ENCODE data around the gene HDAC4.

Gene HDAC4

DNA sequence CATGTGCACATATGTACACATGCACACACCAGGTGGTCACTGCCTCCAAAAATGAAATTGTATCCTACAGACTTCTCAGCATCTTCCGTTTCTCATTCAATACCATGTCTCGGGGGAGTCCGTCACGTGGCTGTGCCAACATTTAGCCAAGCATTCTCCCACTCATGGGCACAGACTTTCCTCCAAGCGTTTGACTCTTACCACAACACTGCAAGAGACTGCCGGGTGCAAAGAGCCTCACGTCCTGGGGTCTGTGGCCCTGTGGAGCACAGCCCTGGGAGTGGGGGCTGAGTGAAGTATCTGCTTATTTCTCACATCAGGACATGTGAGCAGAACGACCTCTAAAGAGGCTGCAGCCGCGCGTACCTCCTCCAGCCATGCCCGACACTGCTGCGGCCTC lies 28.0 kb downstream of the HDAC4 start:
- no peak overlapping the region for H3K4me3 ChIP-seq (ENCODE audit: low read length)
- no peak overlapping the region for H3K27ac ChIP-seq (ENCODE audit: low read depth, low read length)
- WGBS, result 97% methylated on average over 13 of the region's 13 CpGs
- no peaks in the 10 kb centered on the region for H3K9me3 ChIP-seq (ENCODE audit: insufficient read depth, low read depth, low read length)
- H3K27me3 ChIP-seq (ENCODE audit: insufficient read depth, low read length), result no peaks in the 10 kb centered on the region
- H3K36me3 ChIP-seq (ENCODE audit: insufficient read depth, low read length), result 0 out of 2 replicates have a peak, but pooled peaks cover 2% of the 10 kb centered on the region
- no peak overlapping the region for H3K9ac ChIP-seq (ENCODE audit: low read depth, low read length)
- H3K4me1 ChIP-seq (ENCODE audit: insufficient read depth, low read length), result no peaks in the 10 kb centered on the region

DNA sequence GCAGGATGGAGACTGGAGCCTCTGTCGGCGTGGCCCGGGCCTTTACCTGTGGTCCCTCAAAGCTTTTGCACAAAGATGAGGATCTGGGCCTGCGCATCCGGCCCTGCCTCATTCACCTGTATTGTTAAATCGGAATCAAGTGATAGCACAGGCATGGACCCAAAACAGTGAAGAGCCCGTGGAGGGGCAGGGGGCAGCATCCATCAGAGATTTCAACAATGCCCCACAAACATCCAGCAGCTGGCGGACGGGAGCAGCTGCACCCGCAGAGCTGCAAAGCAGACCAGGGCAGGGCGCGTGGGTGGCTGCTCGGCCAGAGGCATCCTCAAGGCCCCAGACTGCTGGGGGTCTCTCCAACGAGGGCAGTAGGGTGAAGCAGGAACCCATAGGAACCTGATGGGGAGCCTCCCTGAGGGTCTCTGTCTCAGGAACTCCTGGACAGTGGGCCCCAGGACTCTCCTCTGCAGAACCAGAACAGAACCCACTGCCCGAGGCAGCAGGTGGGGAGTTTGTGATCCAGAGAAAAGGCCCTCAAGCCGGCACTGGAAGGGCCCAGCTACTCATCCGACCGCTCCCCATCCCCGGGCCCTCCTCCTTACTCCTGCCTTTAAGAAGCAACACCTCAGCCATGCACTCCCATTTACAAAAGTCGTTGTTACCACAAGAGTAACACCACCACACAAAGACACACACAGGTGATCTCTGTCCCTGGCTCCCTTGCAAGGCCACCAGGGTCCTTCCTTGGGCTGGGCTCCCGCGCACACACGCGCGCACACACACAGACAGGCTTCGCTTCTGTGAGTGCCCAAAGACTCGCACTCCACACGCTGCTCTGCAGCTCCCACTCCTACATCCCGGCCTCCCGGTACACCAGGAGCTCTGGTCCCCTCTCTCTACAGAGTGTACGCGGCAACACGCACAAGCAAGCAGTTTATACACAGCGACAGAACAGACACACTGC lies 28.8 kb downstream of the HDAC4 start:
- Histone ChIP-seq H3K4me1 (ENCODE audit: insufficient read depth, low read length) (no peaks in the 10 kb centered on the region), H3K36me3 (ENCODE audit: insufficient read depth, low read length) (0 out of 2 replicates have a peak, but pooled peaks cover 2% of the 10 kb centered on the region), H3K27ac (ENCODE audit: low read depth, low read length) (no peak overlapping the region), H3K9ac (ENCODE audit: low read depth, low read length) (no peak overlapping the region), H3K27me3 (ENCODE audit: insufficient read depth, low read length) (no peaks in the 10 kb centered on the region), H3K9me3 (ENCODE audit: insufficient read depth, low read depth, low read length) (no peaks in the 10 kb centered on the region), H3K4me3 (ENCODE audit: low read length) (no peak overlapping the region)
- 96% methylated on average over 34 of the region's 34 CpGs for WGBS

DNA sequence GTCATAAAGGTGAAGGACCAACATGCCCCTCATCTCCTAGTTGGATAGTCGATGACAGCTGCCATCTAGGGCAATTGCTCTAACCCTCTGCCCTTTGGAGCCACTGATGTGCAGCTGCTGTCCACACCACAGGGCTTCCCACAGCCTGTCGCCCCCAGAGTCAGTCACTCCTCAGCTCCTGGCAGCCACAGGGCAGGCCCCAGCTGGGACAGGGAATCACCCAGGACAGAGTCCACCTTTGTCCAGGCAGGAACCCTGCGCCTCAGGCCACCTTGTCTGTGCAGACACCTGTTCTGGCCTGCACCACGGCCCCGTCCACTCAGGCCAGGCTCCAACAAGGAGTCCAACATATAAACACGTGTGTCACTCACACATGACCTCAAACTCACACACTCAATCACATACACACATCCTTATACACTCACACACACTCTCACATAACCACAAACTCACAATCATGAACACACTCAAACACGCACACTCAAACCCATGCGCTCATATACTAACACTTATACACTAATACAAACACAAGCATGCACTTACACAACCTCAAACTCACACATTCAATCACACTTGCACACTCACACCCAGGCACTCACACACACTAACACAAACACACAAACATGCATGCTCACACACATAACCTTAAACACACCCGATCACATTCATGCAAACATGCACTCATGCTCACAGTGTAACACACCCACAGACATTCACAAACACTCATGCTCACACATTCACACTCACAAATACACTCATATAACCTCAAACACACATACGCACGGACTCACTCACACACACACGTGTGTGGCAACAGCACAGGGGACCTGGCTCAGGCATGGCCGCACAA lies 29.7 kb downstream of the HDAC4 start:
- Histone ChIP-seq H3K9ac (ENCODE audit: low read depth, low read length) (no peak overlapping the region), H3K27ac (ENCODE audit: low read depth, low read length) (no peak overlapping the region), H3K4me1 (ENCODE audit: insufficient read depth, low read length) (no peaks in the 10 kb centered on the region), H3K9me3 (ENCODE audit: insufficient read depth, low read depth, low read length) (no peaks in the 10 kb centered on the region), H3K27me3 (ENCODE audit: insufficient read depth, low read length) (no peaks in the 10 kb centered on the region), H3K4me3 (ENCODE audit: low read length) (no peak overlapping the region), H3K36me3 (ENCODE audit: insufficient read depth, low read length) (0 out of 2 replicates have a peak, but pooled peaks cover 2% of the 10 kb centered on the region)
- 95% methylated on average over 13 of the region's 13 CpGs for WGBS

DNA sequence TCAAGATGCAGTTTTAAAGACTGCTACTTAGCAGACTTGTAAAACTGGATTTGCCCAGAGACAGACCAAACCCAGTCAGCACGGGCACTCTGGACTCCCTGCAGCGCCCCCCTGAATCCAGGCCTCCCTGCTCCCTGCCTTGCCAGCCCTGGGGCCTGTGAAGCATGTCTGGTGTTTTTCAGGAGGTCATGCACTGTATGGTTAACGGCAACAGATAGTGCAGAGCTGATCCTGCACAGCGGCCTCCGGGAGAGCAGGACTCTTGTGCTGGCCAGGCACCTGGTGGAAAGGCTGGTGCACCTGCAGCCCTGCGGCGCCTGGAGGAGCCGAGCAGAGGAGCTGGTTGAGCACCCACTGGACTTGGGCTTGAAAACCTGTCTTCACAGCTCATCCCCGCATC lies 30.4 kb downstream of the HDAC4 start:
- Histone ChIP-seq H3K27ac (ENCODE audit: low read depth, low read length) (no peak overlapping the region), H3K36me3 (ENCODE audit: insufficient read depth, low read length) (0 out of 2 replicates have a peak, but pooled peaks cover 2% of the 10 kb centered on the region), H3K27me3 (ENCODE audit: insufficient read depth, low read length) (no peaks in the 10 kb centered on the region), H3K4me1 (ENCODE audit: insufficient read depth, low read length) (no peaks in the 10 kb centered on the region), H3K9ac (ENCODE audit: low read depth, low read length) (no peak overlapping the region), H3K4me3 (ENCODE audit: low read length) (no peak overlapping the region), H3K9me3 (ENCODE audit: insufficient read depth, low read depth, low read length) (no peaks in the 10 kb centered on the region)
- WGBS, result 96% methylated on average over 9 of the region's 9 CpGs

- Histone ChIP-seq H3K9me3 (ENCODE audit: insufficient read depth, low read depth, low read length) (no peaks in the 10 kb centered on the region), H3K4me3 (ENCODE audit: low read length) (no peak overlapping the region), H3K9ac (ENCODE audit: low read depth, low read length) (no peak overlapping the region), H3K4me1 (ENCODE audit: insufficient read depth, low read length) (no peaks in the 10 kb centered on the region), H3K27ac (ENCODE audit: low read depth, low read length) (no peak overlapping the region), H3K27me3 (ENCODE audit: insufficient read depth, low read length) (no peaks in the 10 kb centered on the region), H3K36me3 (ENCODE audit: insufficient read depth, low read length) (0 out of 2 replicates have a peak, but pooled peaks cover 2% of the 10 kb centered on the region)
- WGBS, result 95% methylated on average over 20 of the region's 20 CpGs
Observed at GRCh38 chr2:239369631-239370161, 31.1 kb downstream of the HDAC4 start.

- 92% methylated on average over 19 of the region's 20 CpGs for WGBS
- no peak overlapping the region for H3K9ac ChIP-seq (ENCODE audit: low read depth, low read length)
- H3K27me3 ChIP-seq (ENCODE audit: insufficient read depth, low read length), result no peaks in the 10 kb centered on the region
- H3K4me3 ChIP-seq (ENCODE audit: low read length), result no peak overlapping the region
- H3K36me3 ChIP-seq (ENCODE audit: insufficient read depth, low read length), result 0 out of 2 replicates have a peak, but pooled peaks cover 2% of the 10 kb centered on the region
- H3K4me1 ChIP-seq (ENCODE audit: insufficient read depth, low read length), result no peaks in the 10 kb centered on the region
- H3K27ac ChIP-seq (ENCODE audit: low read depth, low read length), result no peak overlapping the region
- no peaks in the 10 kb centered on the region for H3K9me3 ChIP-seq (ENCODE audit: insufficient read depth, low read depth, low read length)
Observed at GRCh38 chr2:239368906-239369552, 31.8 kb downstream of the HDAC4 start.

- Histone ChIP-seq H3K9ac (ENCODE audit: low read depth, low read length) (no peak overlapping the region), H3K27ac (ENCODE audit: low read depth, low read length) (no peak overlapping the region), H3K36me3 (ENCODE audit: insufficient read depth, low read length) (0 out of 2 replicates have a peak, but pooled peaks cover 2% of the 10 kb centered on the region), H3K4me1 (ENCODE audit: insufficient read depth, low read length) (no peaks in the 10 kb centered on the region), H3K4me3 (ENCODE audit: low read length) (no peak overlapping the region), H3K27me3 (ENCODE audit: insufficient read depth, low read length) (no peaks in the 10 kb centered on the region), H3K9me3 (ENCODE audit: insufficient read depth, low read depth, low read length) (no peaks in the 10 kb centered on the region)
- 96% methylated on average over 9 of the region's 9 CpGs for WGBS
Observed at GRCh38 chr2:239368321-239368720, 32.5 kb downstream of the HDAC4 start.

- Histone ChIP-seq H3K4me1 (ENCODE audit: insufficient read depth, low read length) (no peaks in the 10 kb centered on the region), H3K27ac (ENCODE audit: low read depth, low read length) (no peak overlapping the region), H3K36me3 (ENCODE audit: insufficient read depth, low read length) (0 out of 2 replicates have a peak, but pooled peaks cover 2% of the 10 kb centered on the region), H3K9me3 (ENCODE audit: insufficient read depth, low read depth, low read length) (no peaks in the 10 kb centered on the region), H3K27me3 (ENCODE audit: insufficient read depth, low read length) (no peaks in the 10 kb centered on the region), H3K4me3 (ENCODE audit: low read length) (no peak overlapping the region), H3K9ac (ENCODE audit: low read depth, low read length) (no peak overlapping the region)
- WGBS, result 97% methylated on average over 12 of the region's 12 CpGs
Observed at GRCh38 chr2:239366740-239367139, 34.1 kb downstream of the HDAC4 start.

GRCh38 chr2:239365782-239366435 lies 34.9 kb downstream of the HDAC4 start:
- Histone ChIP-seq H3K27me3 (ENCODE audit: insufficient read depth, low read length) (no peaks in the 10 kb centered on the region), H3K4me3 (ENCODE audit: low read length) (no peak overlapping the region), H3K27ac (ENCODE audit: low read depth, low read length) (no peak overlapping the region), H3K36me3 (ENCODE audit: insufficient read depth, low read length) (0 out of 2 replicates have a peak, but pooled peaks cover 2% of the 10 kb centered on the region), H3K9ac (ENCODE audit: low read depth, low read length) (no peak overlapping the region), H3K4me1 (ENCODE audit: insufficient read depth, low read length) (peaks cover 7% of the 10 kb centered on the region; the same call in 1 of the 2 replicates), H3K9me3 (ENCODE audit: insufficient read depth, low read depth, low read length) (no peaks in the 10 kb centered on the region)
- 94% methylated on average over 32 of the region's 32 CpGs for WGBS

DNA sequence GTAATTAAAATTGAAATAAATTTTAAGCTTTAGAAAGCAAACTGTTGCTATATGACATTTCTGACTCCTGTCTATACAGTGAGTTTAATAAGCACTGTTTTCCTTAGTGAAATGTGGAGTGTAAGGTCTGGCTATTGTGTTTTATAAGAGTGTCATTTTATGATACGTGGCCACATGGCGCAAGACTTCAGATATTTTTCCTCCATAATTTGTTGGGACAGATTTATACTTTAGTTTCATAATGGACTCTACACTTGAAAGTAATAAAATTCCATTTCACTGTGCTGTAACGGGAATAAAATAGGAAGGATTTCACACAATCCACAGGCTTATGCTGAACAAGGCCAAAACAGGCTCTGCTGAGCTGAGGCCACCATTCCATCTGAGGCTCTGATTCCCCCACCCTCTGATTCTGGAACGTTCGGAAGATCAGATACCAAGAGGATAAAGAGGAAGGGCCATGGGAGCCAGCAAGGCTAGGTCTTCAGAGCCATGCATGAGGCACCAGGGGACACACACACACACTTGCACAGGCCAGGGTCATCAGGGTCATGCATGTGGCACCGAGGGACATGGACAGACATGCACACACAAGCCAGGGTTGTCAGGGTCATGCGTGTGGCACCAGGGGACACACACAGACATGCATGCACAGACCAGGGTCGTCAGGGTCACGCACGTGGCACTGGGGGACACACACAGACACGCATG lies 35.6 kb downstream of the HDAC4 start:
- Histone ChIP-seq H3K9ac (ENCODE audit: low read depth, low read length) (no peak overlapping the region), H3K4me1 (ENCODE audit: insufficient read depth, low read length) (peaks cover 10% of the 10 kb centered on the region; the same call in 1 of the 2 replicates), H3K4me3 (ENCODE audit: low read length) (no peak overlapping the region), H3K27ac (ENCODE audit: low read depth, low read length) (no peak overlapping the region), H3K27me3 (ENCODE audit: insufficient read depth, low read length) (no peaks in the 10 kb centered on the region), H3K36me3 (ENCODE audit: insufficient read depth, low read length) (0 out of 2 replicates have a peak, but pooled peaks cover 2% of the 10 kb centered on the region), H3K9me3 (ENCODE audit: insufficient read depth, low read depth, low read length) (no peaks in the 10 kb centered on the region)
- WGBS, result 96% methylated on average over 11 of the region's 11 CpGs
